ENCODE measurements around the gene MTCP1.

MTCP1 gene

GRCh38 chrX:155053656-155054055, 17.3 kb downstream of the MTCP1 start:
- Histone ChIP-seq H4K8ac (ENCODE audit: low read length) (no peak overlapping the region), H3K27me3 (ENCODE audit: control insufficient read depth in 1 of 2, insufficient read depth in 1 of 2, low read length in 2 of 2) (no peaks in the 10 kb centered on the region), H2BK120ac (ENCODE audit: low read depth, low read length) (no peak overlapping the region), H3K9me3 (ENCODE audit: control insufficient read depth, low read length) (no peaks in the 10 kb centered on the region), H3K23ac (ENCODE audit: low read length in 2 of 2) (no peak overlapping the region), H3K27ac (ENCODE audit: low read length, poor library complexity, severe bottlenecking) (peak overlapping the region; percentile 41), H3K4me1 (ENCODE audit: control insufficient read depth, insufficient read depth, low read depth, low read length) (peaks cover 15% of the 10 kb centered on the region), H2AK5ac (ENCODE audit: low read length, severe bottlenecking) (no peak overlapping the region), H3K79me1 (replicated peaks; ENCODE audit: low read length, poor library complexity, severe bottlenecking) (peaks cover 4% of the 10 kb centered on the region), H3K14ac (ENCODE audit: low read length in 2 of 2) (no peak overlapping the region), H3K9ac (ENCODE audit: low read length) (no peak overlapping the region), H2AFZ (ENCODE audit: low read depth, low read length) (no peak overlapping the region), H3K4me3 (ENCODE audit: insufficient read depth in 1 of 2, low read depth in 1 of 2, low read length in 2 of 2) (no peak overlapping the region), H2BK15ac (ENCODE audit: low read depth, poor library complexity, severe bottlenecking) (no peak overlapping the region), H3K18ac (ENCODE audit: low read depth in 1 of 2, low read length in 2 of 2) (no peak overlapping the region), H4K91ac (ENCODE audit: low read length) (no peak overlapping the region), H3K36me3 (ENCODE audit: control insufficient read depth in 1 of 2, insufficient read depth in 2 of 2, low read depth in 1 of 2, low read length in 2 of 2) (peaks cover 3 to 19% of the 10 kb centered on the region in 2 experiments), H3K4me2 (ENCODE audit: low read length, poor library complexity, severe bottlenecking) (no peak overlapping the region), H3K4ac (ENCODE audit: low read depth in 1 of 2, low read length in 2 of 2) (no peak overlapping the region), H2BK12ac (ENCODE audit: low read length in 2 of 2) (no peak overlapping the region), H2BK5ac (ENCODE audit: low read depth, low read length, poor library complexity, severe bottlenecking) (no peak overlapping the region)
- 99% methylated on average over 3 of the region's 3 CpGs for WGBS
- DNase-seq = no peak

- H3K4me2 ChIP-seq (ENCODE audit: low read length, poor library complexity, severe bottlenecking) = no peak overlapping the region
- H3K27ac ChIP-seq (ENCODE audit: low read length, poor library complexity, severe bottlenecking) = peak overlapping the region; percentile 66
- H2AFZ ChIP-seq (ENCODE audit: low read depth, low read length) = no peak overlapping the region
- H3K36me3 ChIP-seq (ENCODE audit: control insufficient read depth in 1 of 2, insufficient read depth in 2 of 2, low read depth in 1 of 2, low read length in 2 of 2) = peaks cover 3 to 19% of the 10 kb centered on the region in 2 experiments
- H3K4me1 ChIP-seq (ENCODE audit: control insufficient read depth, insufficient read depth, low read depth, low read length) = peaks cover 15% of the 10 kb centered on the region
- peaks cover 4% of the 10 kb centered on the region for H3K79me1 ChIP-seq (replicated peaks; ENCODE audit: low read length, poor library complexity, severe bottlenecking)
- H2BK120ac ChIP-seq (ENCODE audit: low read depth, low read length) = no peak overlapping the region
- H2BK15ac ChIP-seq (ENCODE audit: low read depth, poor library complexity, severe bottlenecking) = no peak overlapping the region
- no peak for DNase-seq
- no peaks in the 10 kb centered on the region for H3K9me3 ChIP-seq (ENCODE audit: control insufficient read depth, low read length)
- H3K14ac ChIP-seq (ENCODE audit: low read length in 2 of 2) = no peak overlapping the region
- no peak overlapping the region for H2BK5ac ChIP-seq (ENCODE audit: low read depth, low read length, poor library complexity, severe bottlenecking)
- H2BK12ac ChIP-seq (ENCODE audit: low read length in 2 of 2) = no peak overlapping the region
- H2AK5ac ChIP-seq (ENCODE audit: low read length, severe bottlenecking) = no peak overlapping the region
- no peak overlapping the region for H3K9ac ChIP-seq (ENCODE audit: low read length)
- WGBS = 95% methylated on average over 5 of the region's 5 CpGs
- no peak overlapping the region for H4K91ac ChIP-seq (ENCODE audit: low read length)
- no peak overlapping the region for H3K18ac ChIP-seq (ENCODE audit: low read depth in 1 of 2, low read length in 2 of 2)
- H3K4ac ChIP-seq (ENCODE audit: low read depth in 1 of 2, low read length in 2 of 2) = no peak overlapping the region
- H3K4me3 ChIP-seq (ENCODE audit: insufficient read depth in 1 of 2, low read depth in 1 of 2, low read length in 2 of 2) = no peak overlapping the region
- H4K8ac ChIP-seq (ENCODE audit: low read length) = no peak overlapping the region
- H3K23ac ChIP-seq (ENCODE audit: low read length in 2 of 2) = no peak overlapping the region
- H3K27me3 ChIP-seq (ENCODE audit: control insufficient read depth in 1 of 2, insufficient read depth in 1 of 2, low read length in 2 of 2) = no peaks in the 10 kb centered on the region
Observed at GRCh38 chrX:155052738-155053498, 18.0 kb downstream of the MTCP1 start.

GRCh38 chrX:155048977-155049619, 21.8 kb downstream of the MTCP1 start:
- peak overlapping the region; percentile 20 for H3K9ac ChIP-seq (ENCODE audit: low read length)
- no peak overlapping the region for H2AK5ac ChIP-seq (ENCODE audit: low read length, severe bottlenecking)
- no peak overlapping the region for H3K4ac ChIP-seq (ENCODE audit: low read depth in 1 of 2, low read length in 2 of 2)
- no peak overlapping the region for H3K4me3 ChIP-seq (ENCODE audit: insufficient read depth in 1 of 2, low read depth in 1 of 2, low read length in 2 of 2)
- WGBS = 17% methylated on average over 2 of the region's 9 CpGs
- H3K27ac ChIP-seq (ENCODE audit: low read length, poor library complexity, severe bottlenecking) = no peak overlapping the region
- H3K9me3 ChIP-seq (ENCODE audit: control insufficient read depth, low read length) = no peaks in the 10 kb centered on the region
- no peak overlapping the region for H2AFZ ChIP-seq (ENCODE audit: low read depth, low read length)
- H4K8ac ChIP-seq (ENCODE audit: low read length) = no peak overlapping the region
- H3K18ac ChIP-seq (ENCODE audit: low read depth in 1 of 2, low read length in 2 of 2) = no peak overlapping the region
- H3K27me3 ChIP-seq (ENCODE audit: control insufficient read depth in 1 of 2, insufficient read depth in 1 of 2, low read length in 2 of 2) = no peaks in the 10 kb centered on the region
- peaks cover 5% of the 10 kb centered on the region for H3K79me1 ChIP-seq (replicated peaks; ENCODE audit: low read length, poor library complexity, severe bottlenecking)
- peaks cover 0 to 10% of the 10 kb centered on the region in 2 experiments for H3K36me3 ChIP-seq (ENCODE audit: control insufficient read depth in 1 of 2, insufficient read depth in 2 of 2, low read depth in 1 of 2, low read length in 2 of 2)
- no peak overlapping the region for H3K23ac ChIP-seq (ENCODE audit: low read length in 2 of 2)
- H3K4me1 ChIP-seq (ENCODE audit: control insufficient read depth, insufficient read depth, low read depth, low read length) = peaks cover 3% of the 10 kb centered on the region
- DNase-seq = peak; percentile 56
- H2BK15ac ChIP-seq (ENCODE audit: low read depth, poor library complexity, severe bottlenecking) = no peak overlapping the region
- no peak overlapping the region for H4K91ac ChIP-seq (ENCODE audit: low read length)
- no peak overlapping the region for H2BK120ac ChIP-seq (ENCODE audit: low read depth, low read length)
- H2BK5ac ChIP-seq (ENCODE audit: low read depth, low read length, poor library complexity, severe bottlenecking) = no peak overlapping the region
- H3K14ac ChIP-seq (ENCODE audit: low read length in 2 of 2) = no peak overlapping the region
- no peak overlapping the region for H2BK12ac ChIP-seq (ENCODE audit: low read length in 2 of 2)
- no peak overlapping the region for H3K4me2 ChIP-seq (ENCODE audit: low read length, poor library complexity, severe bottlenecking)

- Histone ChIP-seq H2BK120ac (ENCODE audit: low read depth, low read length) (no peak overlapping the region), H3K4ac (ENCODE audit: low read depth in 1 of 2, low read length in 2 of 2) (no peak overlapping the region), H3K4me2 (ENCODE audit: low read length, poor library complexity, severe bottlenecking) (no peak overlapping the region), H3K9ac (ENCODE audit: low read length) (no peak overlapping the region), H2AK5ac (ENCODE audit: low read length, severe bottlenecking) (no peak overlapping the region), H3K27me3 (ENCODE audit: control insufficient read depth in 1 of 2, insufficient read depth in 1 of 2, low read length in 2 of 2) (no peaks in the 10 kb centered on the region), H3K79me1 (replicated peaks; ENCODE audit: low read length, poor library complexity, severe bottlenecking) (peaks cover 5% of the 10 kb centered on the region), H2BK5ac (ENCODE audit: low read depth, low read length, poor library complexity, severe bottlenecking) (no peak overlapping the region), H3K14ac (ENCODE audit: low read length in 2 of 2) (no peak overlapping the region), H3K27ac (ENCODE audit: low read length, poor library complexity, severe bottlenecking) (no peak overlapping the region), H2AFZ (ENCODE audit: low read depth, low read length) (no peak overlapping the region), H2BK15ac (ENCODE audit: low read depth, poor library complexity, severe bottlenecking) (no peak overlapping the region), H3K4me1 (ENCODE audit: control insufficient read depth, insufficient read depth, low read depth, low read length) (peaks cover 2% of the 10 kb centered on the region), H4K8ac (ENCODE audit: low read length) (no peak overlapping the region), H3K23ac (ENCODE audit: low read length in 2 of 2) (no peak overlapping the region), H3K9me3 (ENCODE audit: control insufficient read depth, low read length) (no peaks in the 10 kb centered on the region), H3K18ac (ENCODE audit: low read depth in 1 of 2, low read length in 2 of 2) (no peak overlapping the region), H4K91ac (ENCODE audit: low read length) (no peak overlapping the region), H2BK12ac (ENCODE audit: low read length in 2 of 2) (no peak overlapping the region), H3K36me3 (ENCODE audit: control insufficient read depth in 1 of 2, insufficient read depth in 2 of 2, low read depth in 1 of 2, low read length in 2 of 2) (peaks cover 0 to 8% of the 10 kb centered on the region in 2 experiments), H3K4me3 (ENCODE audit: insufficient read depth in 1 of 2, low read depth in 1 of 2, low read length in 2 of 2) (no peak overlapping the region)
- 98% methylated on average over 4 of the region's 5 CpGs for WGBS
- DNase-seq = no peak
Observed at GRCh38 chrX:155046811-155047528, 24.0 kb downstream of the MTCP1 start.
